Activated CD4-positive, alpha-beta T cell treated with anti-CD3 and anti-CD28 coated beads for 48 hours (primary cell): ENCODE results near the gene TMEM106C.

Experiments
- DNase-seq: peaks from one replicate; pipeline ENCODE4 v3.0.0-alpha.2; 2020

Gene TMEM106C

DNA sequence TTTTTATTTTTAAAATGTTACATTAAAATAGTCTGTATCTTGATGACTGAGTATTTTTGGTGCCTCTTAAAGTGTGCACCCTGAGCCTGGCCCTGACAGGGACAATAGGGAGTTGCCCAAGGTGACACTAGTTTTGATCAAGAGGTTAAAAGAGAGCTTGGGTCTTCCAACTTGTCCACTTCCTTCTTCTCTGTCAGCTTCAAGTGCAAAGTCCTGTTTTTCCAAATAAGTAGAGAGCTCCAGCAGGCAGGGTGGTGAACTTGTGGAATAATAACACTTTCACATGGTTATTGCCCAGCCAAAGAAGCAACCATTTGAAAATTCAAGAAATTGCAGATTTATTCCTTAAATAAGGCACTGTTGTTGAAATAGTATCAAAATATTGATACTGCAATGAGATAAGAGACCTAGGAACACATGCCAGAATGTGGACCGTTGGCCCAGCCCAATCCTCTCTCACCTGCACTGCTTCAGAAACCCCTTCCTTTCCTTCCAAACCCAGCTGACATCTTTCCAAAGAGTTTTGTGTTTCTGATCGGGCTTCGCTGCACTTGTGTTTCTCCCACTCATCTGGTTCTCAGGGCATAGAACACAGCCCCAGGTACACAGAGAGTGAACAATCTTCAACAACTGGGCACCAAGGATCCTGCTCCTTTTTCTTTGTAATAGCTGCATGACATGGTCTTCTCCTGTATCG lies 54.7 kb downstream of the TMEM106C start:
- DNase-seq: no peak
